Mesenchymal stem cell (in vitro differentiated cells and primary cell): ENCODE data around the gene SLC7A7.
"Not testable (repeated sequence)": the region's sequence is repeated elsewhere in the genome, so short reads cannot be mapped to it uniquely, and the experiment has no call there.

ENCODE experiments used
- DNase-seq: peaks from one replicate; pipeline ENCODE4 v3.0.0-alpha.2; 2013
- H2AFZ ChIP-seq: one replicate; pipeline ENCODE4 v1.6.1; 2013; ENCODE audit warnings: low read depth, mild to moderate bottlenecking, control low read depth, inconsistent platforms, low read length, moderate library complexity
- H2AK5ac ChIP-seq: 2 replicates; pipeline ENCODE4 v1.6.1; 2013; ENCODE audit warnings: low read length, moderate library complexity, mild to moderate bottlenecking, inconsistent platforms; ENCODE audit not compliant: severe bottlenecking
- H2BK120ac ChIP-seq: one replicate; pipeline ENCODE4 v1.6.1; 2013; ENCODE audit warnings: low read depth, mild to moderate bottlenecking, inconsistent platforms, low read length, moderate library complexity
- H2BK12ac ChIP-seq, 2 experiments: one replicate each; pipeline ENCODE4 v1.6.1; 2013; ENCODE audit warnings: inconsistent platforms in 2 of 2, low read length in 2 of 2, mild to moderate bottlenecking in 2 of 2, moderate library complexity in 2 of 2, control low read depth in 1 of 2
- H2BK15ac ChIP-seq: one replicate; pipeline ENCODE4 v1.6.1; 2013; ENCODE audit warnings: mild to moderate bottlenecking, low read depth, inconsistent platforms; ENCODE audit not compliant: poor library complexity, severe bottlenecking
- H2BK5ac ChIP-seq: 2 replicates; pipeline ENCODE4 v1.6.1; 2013; ENCODE audit warnings: low read depth, mild to moderate bottlenecking, low read length, control low read depth, inconsistent platforms; ENCODE audit not compliant: poor library complexity, severe bottlenecking
- H3K14ac ChIP-seq, 2 experiments: one replicate each; pipeline ENCODE4 v1.6.1; 2013; ENCODE audit warnings: inconsistent platforms in 2 of 2, low read length in 2 of 2, control low read depth in 1 of 2, mild to moderate bottlenecking in 1 of 2, moderate library complexity in 1 of 2
- H3K18ac ChIP-seq, 2 experiments: one replicate each; pipeline ENCODE4 v1.6.1; 2013; ENCODE audit warnings: inconsistent platforms in 2 of 2, low read length in 2 of 2, control low read depth in 1 of 2, low read depth in 1 of 2, mild to moderate bottlenecking in 1 of 2
- H3K23ac ChIP-seq, 2 experiments: one replicate each; pipeline ENCODE4 v1.6.1; 2013; ENCODE audit warnings: inconsistent platforms in 2 of 2, low read length in 2 of 2, mild to moderate bottlenecking in 2 of 2, moderate library complexity in 2 of 2, control low read depth in 1 of 2
- H3K27ac ChIP-seq: 2 replicates; pipeline ENCODE4 v1.5.1; 2013; ENCODE audit warnings: mild to moderate bottlenecking, moderate library complexity, low read length, control low read depth, inconsistent platforms; ENCODE audit not compliant: poor library complexity, severe bottlenecking
- H3K27me3 ChIP-seq, 2 experiments: 2 replicates each; pipeline versions ENCODE4 v1.6.1 to v1.7.0; 2013; ENCODE audit warnings: low read length in 2 of 2, mild to moderate bottlenecking in 2 of 2, moderate library complexity in 2 of 2, control low read depth in 1 of 2, inconsistent platforms in 1 of 2; ENCODE audit not compliant: control insufficient read depth in 1 of 2, insufficient read depth in 1 of 2
- H3K36me3 ChIP-seq, 2 experiments: 2 replicates each; pipeline versions ENCODE4 v1.6.1 to v1.7.0; 2013; ENCODE audit warnings: low read length in 2 of 2, control low read depth in 1 of 2, inconsistent platforms in 1 of 2, low read depth in 1 of 2, mild to moderate bottlenecking in 1 of 2; ENCODE audit not compliant: insufficient read depth in 2 of 2, control insufficient read depth in 1 of 2
- H3K4ac ChIP-seq, 2 experiments: one replicate each; pipeline ENCODE4 v1.6.1; 2013; ENCODE audit warnings: inconsistent platforms in 2 of 2, low read length in 2 of 2, mild to moderate bottlenecking in 2 of 2, moderate library complexity in 2 of 2, control low read depth in 1 of 2, low read depth in 1 of 2
- H3K4me1 ChIP-seq: 2 replicates; pipeline ENCODE4 v1.6.1; 2013; ENCODE audit warnings: low read depth, low read length, control low read depth; ENCODE audit not compliant: control insufficient read depth, insufficient read depth
- H3K4me2 ChIP-seq: 2 replicates; pipeline ENCODE4 v1.6.1; 2013; ENCODE audit warnings: low read length, mild to moderate bottlenecking, inconsistent platforms; ENCODE audit not compliant: poor library complexity, severe bottlenecking
- H3K4me3 ChIP-seq, 2 experiments: 2 replicates each; pipeline versions ENCODE4 v1.5.1 to v1.7.0; 2013; ENCODE audit warnings: low read length in 2 of 2, mild to moderate bottlenecking in 2 of 2, control low read depth in 1 of 2, low read depth in 1 of 2; ENCODE audit not compliant: insufficient read depth in 1 of 2
- H3K79me1 ChIP-seq: replicated peaks from 2 replicates; pipeline ENCODE4 v1.6.1; 2013; ENCODE audit warnings: mild to moderate bottlenecking, control low read depth, low read length, inconsistent platforms; ENCODE audit not compliant: poor library complexity, severe bottlenecking
- H3K9ac ChIP-seq: 2 replicates; pipeline ENCODE4 v1.7.0; 2013; ENCODE audit warnings: mild to moderate bottlenecking, low read length, moderate library complexity
- H3K9me3 ChIP-seq: 2 replicates; pipeline ENCODE4 v1.7.0; 2013; ENCODE audit warnings: mild to moderate bottlenecking, low read length; ENCODE audit not compliant: control insufficient read depth
- H4K8ac ChIP-seq: one replicate; pipeline ENCODE4 v1.6.1; 2013; ENCODE audit warnings: inconsistent platforms, mild to moderate bottlenecking, low read length, moderate library complexity
- H4K91ac ChIP-seq: one replicate; pipeline ENCODE4 v1.6.1; 2013; ENCODE audit warnings: mild to moderate bottlenecking, low read length, inconsistent platforms
- WGBS: methylation state at CpG from one replicate; pipeline ENCODE4 v1.1.7; 2013; ENCODE audit warnings: mixed read lengths; 5-methylcytosine and 5-hydroxymethylcytosine counted together

The SLC7A7 gene

GRCh38 chr14:22856428-22856827 is 41.2 kb upstream of the SLC7A7 start:
- H3K27ac ChIP-seq: no peak overlapping the region
- whole genome bisulfite sequencing: 100% methylated on average over 3 of the region's 5 CpGs

DNA sequence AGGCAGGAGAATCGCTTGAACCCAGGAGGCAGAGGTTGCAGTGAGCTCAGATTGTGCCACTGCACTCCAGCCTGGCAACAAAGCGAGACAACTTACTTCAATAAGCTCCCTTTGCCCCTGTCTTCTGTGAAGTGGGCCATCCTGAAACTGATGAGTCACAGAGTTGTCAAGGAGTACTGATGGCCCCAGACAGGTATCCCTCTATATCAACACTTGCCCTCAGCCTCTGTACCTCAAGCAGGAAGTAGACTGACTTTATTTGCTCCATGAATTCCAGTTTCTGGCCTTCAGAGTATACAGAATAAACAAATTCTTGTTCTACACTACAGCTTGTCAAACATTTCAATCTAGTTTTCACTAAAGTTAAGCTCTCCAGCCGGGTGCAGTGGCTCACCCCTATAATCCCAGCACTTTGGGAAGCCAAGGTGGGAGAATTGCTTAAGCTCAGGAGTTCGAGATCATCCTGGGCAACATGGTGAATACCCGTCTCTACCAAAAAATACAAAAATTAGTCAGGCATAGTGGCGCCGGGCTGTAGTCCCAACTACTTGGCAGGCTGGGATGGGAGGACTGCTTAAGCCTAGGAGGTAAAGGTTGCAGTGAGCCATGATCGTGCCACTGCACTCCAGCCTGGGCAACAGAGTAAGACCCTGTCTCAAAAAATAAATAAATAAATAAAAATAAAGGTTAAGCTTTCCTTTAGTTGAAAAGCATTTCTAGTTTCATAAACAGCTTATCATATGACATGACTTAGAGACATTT is 39.9 kb upstream of the SLC7A7 start:
- 87% methylated on average over 6 of the region's 8 CpGs for WGBS
- Histone ChIP-seq H3K4me2 (no peak overlapping the region), H3K4me1 (peaks cover 15% of the 10 kb centered on the region), H4K91ac (no peak overlapping the region), H2BK5ac (no peak overlapping the region), H2AFZ (no peak overlapping the region), H3K36me3 (no peaks in the 10 kb centered on the region), H3K14ac (no peak overlapping the region), H3K4me3 (no peak overlapping the region), H4K8ac (no peak overlapping the region), H3K9me3 (no peaks in the 10 kb centered on the region), H3K27ac (no peak overlapping the region), H3K23ac (no peak overlapping the region), H3K18ac (no peak overlapping the region), H2BK15ac (no peak overlapping the region), H3K79me1 (no peaks in the 10 kb centered on the region), H2BK120ac (no peak overlapping the region), H3K9ac (no peak overlapping the region), H3K27me3 (no peaks in the 10 kb centered on the region), H3K4ac (no peak overlapping the region), H2AK5ac (no peak overlapping the region), H2BK12ac (no peak overlapping the region)
- DNase-seq: no peak

More at GRCh38 chr14:22856428-22856827, 41.2 kb upstream of the SLC7A7 start:
- H2BK12ac ChIP-seq: no peak overlapping the region
- no peak overlapping the region for H4K91ac ChIP-seq
- H3K4me2 ChIP-seq: no peak overlapping the region
- no peak overlapping the region for H3K23ac ChIP-seq
- no peak overlapping the region for H3K4me3 ChIP-seq
- H3K79me1 ChIP-seq: no peaks in the 10 kb centered on the region
- H3K4me1 ChIP-seq: peaks cover 5% of the 10 kb centered on the region
- no peak overlapping the region for H2AFZ ChIP-seq
- no peak for DNase-seq
- H2BK120ac ChIP-seq: no peak overlapping the region
- H2BK5ac ChIP-seq: no peak overlapping the region
- H3K36me3 ChIP-seq: no peaks in the 10 kb centered on the region
- no peak overlapping the region for H2AK5ac ChIP-seq
- H3K9me3 ChIP-seq: no peaks in the 10 kb centered on the region
- no peaks in the 10 kb centered on the region for H3K27me3 ChIP-seq
- no peak overlapping the region for H3K4ac ChIP-seq
- no peak overlapping the region for H2BK15ac ChIP-seq
- no peak overlapping the region for H3K9ac ChIP-seq
- no peak overlapping the region for H4K8ac ChIP-seq
- no peak overlapping the region for H3K14ac ChIP-seq
- no peak overlapping the region for H3K18ac ChIP-seq

DNA sequence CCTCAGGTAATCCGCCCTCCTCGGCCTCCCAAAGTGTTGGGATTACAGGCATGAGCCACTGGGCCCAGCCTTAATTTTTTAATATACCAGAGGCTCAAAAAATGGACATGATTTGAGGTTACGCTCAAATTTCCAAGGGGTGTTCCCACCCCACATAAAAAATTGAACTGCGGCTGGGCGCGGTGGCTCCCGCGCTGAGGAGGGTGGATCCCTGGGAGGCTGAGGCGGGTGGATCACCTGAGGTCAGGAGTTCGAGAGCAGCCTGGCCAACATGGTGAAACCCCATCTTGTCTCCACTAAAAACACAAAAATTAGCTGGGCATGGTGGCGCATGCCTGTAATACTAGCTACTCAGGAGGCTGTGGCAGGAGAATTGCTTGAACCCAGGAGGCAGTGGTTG is 39.1 kb upstream of the SLC7A7 start:
- not testable (repeated sequence) for H4K91ac ChIP-seq, H3K4ac ChIP-seq, H3K14ac ChIP-seq, H3K18ac ChIP-seq, H3K23ac ChIP-seq, H3K9ac ChIP-seq, H2BK12ac ChIP-seq, H3K36me3 ChIP-seq, H2BK5ac ChIP-seq, H3K27me3 ChIP-seq, H2BK120ac ChIP-seq, H4K8ac ChIP-seq, H2BK15ac ChIP-seq, DNase-seq, H3K79me1 ChIP-seq, H3K4me2 ChIP-seq, H2AK5ac ChIP-seq, H3K27ac ChIP-seq, H3K4me3 ChIP-seq, H2AFZ ChIP-seq, H3K9me3 ChIP-seq
- 99% methylated on average over 11 of the region's 11 CpGs for WGBS
- H3K4me1 ChIP-seq: peaks cover 19% of the 10 kb centered on the region

DNA sequence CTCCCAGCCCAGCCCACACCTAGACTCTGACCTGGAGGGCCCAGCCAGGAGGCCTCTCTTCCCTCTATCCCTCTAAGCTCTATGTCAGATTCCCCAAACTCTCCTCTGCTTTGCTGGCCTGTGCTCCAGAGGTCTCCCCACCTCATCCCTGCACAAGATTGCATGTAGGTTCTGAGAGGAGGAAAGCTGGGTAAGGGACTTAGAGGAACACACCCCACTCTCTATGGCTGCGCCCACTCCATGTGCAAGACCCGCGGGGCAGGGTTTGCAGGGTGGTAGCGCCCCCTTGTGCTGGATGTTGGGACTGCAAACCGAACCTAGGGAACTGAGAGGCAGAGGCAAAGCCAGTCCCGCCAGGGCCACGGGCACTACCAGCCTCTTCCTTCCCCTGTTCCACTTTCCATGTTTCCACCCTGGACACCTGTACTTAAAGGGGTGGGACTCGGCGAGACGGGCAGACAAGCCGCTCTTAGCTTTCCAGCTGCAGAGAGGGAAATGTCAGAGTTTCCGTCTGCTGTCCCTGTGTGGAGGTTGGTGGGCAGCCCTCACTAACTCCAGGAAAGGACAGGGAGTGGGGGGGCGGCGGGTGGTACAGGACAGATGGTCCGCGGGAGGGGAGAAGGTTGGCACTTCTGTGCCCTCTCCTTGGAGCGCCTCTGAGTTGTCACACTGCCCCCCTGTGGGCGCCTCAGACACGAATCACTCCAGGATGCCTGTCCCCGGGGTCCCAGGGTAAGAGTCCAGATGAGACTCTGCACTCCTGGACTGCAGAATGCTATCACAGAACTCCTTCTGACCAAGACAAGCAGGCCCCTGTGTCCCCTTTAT is 37.9 kb upstream of the SLC7A7 start:
- peak overlapping the region in 1 of 2 experiments; percentile 72 for H3K4me3 ChIP-seq
- H4K91ac ChIP-seq: peak overlapping the region; percentile 15
- H3K9me3 ChIP-seq: no peaks in the 10 kb centered on the region
- no peak overlapping the region for H2BK120ac ChIP-seq
- H3K23ac ChIP-seq: peak overlapping the region in 1 of 2 experiments; percentile 81
- H3K4me2 ChIP-seq: peak overlapping the region; percentile 69
- whole genome bisulfite sequencing: 6% methylated on average over 17 of the region's 20 CpGs
- peaks cover 0 to 5% of the 10 kb centered on the region in 2 experiments for H3K36me3 ChIP-seq
- no peak overlapping the region for H2AK5ac ChIP-seq
- H3K9ac ChIP-seq: peak overlapping the region; percentile 90
- H2BK12ac ChIP-seq: peak overlapping the region; percentile 18 to 33
- H2BK5ac ChIP-seq: no peak overlapping the region
- no peaks in the 10 kb centered on the region for H3K79me1 ChIP-seq
- H3K27ac ChIP-seq: no peak overlapping the region
- H3K4ac ChIP-seq: peak overlapping the region; percentile 7 to 67
- H3K14ac ChIP-seq: no peak overlapping the region
- H3K4me1 ChIP-seq: peaks cover 30% of the 10 kb centered on the region
- H3K18ac ChIP-seq: peak overlapping the region; percentile 17 to 92
- peak overlapping the region; percentile 83 for H4K8ac ChIP-seq
- peak overlapping the region; percentile 94 for H2AFZ ChIP-seq
- DNase-seq: peak; percentile 84
- peak overlapping the region; percentile 60 for H2BK15ac ChIP-seq
- H3K27me3 ChIP-seq: no peaks in the 10 kb centered on the region
